Ascending aorta (tissue), 2 donors: Measurements from ENCODE around the gene FAM186B. TPM values are rescaled to one million over a fixed set of nuclear protein-coding genes. Genes with fewer than 3 reads are reported as not detected.

Source experiments
- DNase-seq, 2 donors: peaks; one replicate each; pipeline ENCODE4 v3.0.0-alpha.2; 2019; ENCODE audit warnings: low spot score in 2 of 2
- H3K27ac ChIP-seq, 2 donors: fragments of 200-600 bp; sonication (generic); one replicate each; pipeline ENCODE4 v1.5.1; 2016 to 2017; ENCODE audit warnings: mild to moderate bottlenecking in 1 of 2
- H3K27me3 ChIP-seq: fragments of 200-600 bp; sonication (generic); one replicate; pipeline ENCODE4 v1.5.1; 2017
- H3K36me3 ChIP-seq, 2 donors: fragments of 200-600 bp; sonication (generic); one replicate each; pipeline ENCODE4 v1.5.1; 2016
- H3K4me1 ChIP-seq, 2 donors: fragments of 200-600 bp; sonication (generic); one replicate each; pipeline ENCODE4 v1.5.1; 2016 to 2017; ENCODE audit warnings: mild to moderate bottlenecking in 1 of 2
- H3K4me3 ChIP-seq, 2 donors: fragments of 200-600 bp; sonication (generic); one replicate each; pipeline ENCODE4 v1.5.1; 2016 to 2017; ENCODE audit warnings: mild to moderate bottlenecking in 1 of 2
- H3K9me3 ChIP-seq, 2 donors: fragments of 200-600 bp; sonication (generic); one replicate each; pipeline ENCODE4 v1.5.1; 2016
- CTCF ChIP-seq, 3 experiments: fragments of 200-600 bp in 2 of 3; fragments of 450-650 bp in 1 of 3; sonication (generic) in 2 of 3; IDR thresholded peaks; one replicate each; pipeline ENCODE4 v1.5.1; 2016 to 2019; ENCODE audit warnings: antibody characterized with exemption in 3 of 3, mild to moderate bottlenecking in 1 of 3, moderate library complexity in 1 of 3
- intact Hi-C: fragments of 100-400 bp; cut with DNase I; formaldehyde crosslinking; loops from one replicate; pipeline ENCODE4 v1.15.1; 2023
- total RNA-seq: library from RNA; depleted of rRNA; stranded (reverse); fragments of >200 nt; gene quantifications from one replicate; pipeline ENCODE4 v1.1.0, GENCODE V29; 2016

Gene FAM186B
- total RNA-seq, 1 donor from 2014 or later = not detected

DNA sequence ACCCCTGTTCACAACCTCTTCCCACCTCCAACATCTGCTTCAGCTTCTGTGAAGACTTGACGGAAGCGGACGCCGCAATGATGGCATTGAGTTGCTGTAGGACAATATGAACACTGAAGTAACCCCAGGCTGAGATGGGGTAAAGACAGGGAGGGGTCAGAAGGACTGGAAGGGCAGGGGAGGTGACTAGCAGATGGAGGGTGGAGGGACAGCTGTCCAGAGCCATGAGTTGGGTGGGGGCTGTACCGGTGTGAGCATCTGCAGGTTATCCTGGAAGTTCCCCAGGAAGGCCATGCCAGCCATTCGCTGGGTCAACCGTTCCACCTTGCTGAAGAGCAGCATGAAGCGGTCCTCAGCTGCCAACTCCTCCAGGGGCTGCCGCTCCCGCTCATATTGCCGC, 44.0 kb upstream of the FAM186B start:
- Histone ChIP-seq H3K4me3 (no peak overlapping the region), H3K9me3 (no peaks in the 10 kb centered on the region), H3K27ac (no peak overlapping the region), H3K36me3 (peaks cover 22 to 76% of the 10 kb centered on the region in 2 donors), H3K4me1 (peaks cover 0 to 19% of the 10 kb centered on the region in 2 donors), H3K27me3 (no peaks in the 10 kb centered on the region)
- TF ChIP-seq CTCF (IDR thresholded peaks at IDR 0.05) = no peak
- no peak for DNase-seq
- intact Hi-C loops = loop anchor here (10.0 kb wide), 1 partner anchor 195 kb away; the partner anchor contains the start of gene BCDIN3D

GRCh38 chr12:49648712-49649003, 43.2 kb upstream of the FAM186B start:
- Histone ChIP-seq H3K4me3 (no peak overlapping the region), H3K9me3 (no peaks in the 10 kb centered on the region), H3K4me1 (peaks cover 0 to 19% of the 10 kb centered on the region in 2 donors), H3K36me3 (peaks cover 29 to 76% of the 10 kb centered on the region in 2 donors), H3K27me3 (no peaks in the 10 kb centered on the region), H3K27ac (peak overlapping the region; percentile 58 to 72)
- intact Hi-C loops = loop anchor here (10.0 kb wide), 1 partner anchor 196 kb away; the partner anchor contains the start of gene BCDIN3D
- DNase-seq = no peak
- TF ChIP-seq CTCF (IDR thresholded peaks at IDR 0.05) = no peak

DNA sequence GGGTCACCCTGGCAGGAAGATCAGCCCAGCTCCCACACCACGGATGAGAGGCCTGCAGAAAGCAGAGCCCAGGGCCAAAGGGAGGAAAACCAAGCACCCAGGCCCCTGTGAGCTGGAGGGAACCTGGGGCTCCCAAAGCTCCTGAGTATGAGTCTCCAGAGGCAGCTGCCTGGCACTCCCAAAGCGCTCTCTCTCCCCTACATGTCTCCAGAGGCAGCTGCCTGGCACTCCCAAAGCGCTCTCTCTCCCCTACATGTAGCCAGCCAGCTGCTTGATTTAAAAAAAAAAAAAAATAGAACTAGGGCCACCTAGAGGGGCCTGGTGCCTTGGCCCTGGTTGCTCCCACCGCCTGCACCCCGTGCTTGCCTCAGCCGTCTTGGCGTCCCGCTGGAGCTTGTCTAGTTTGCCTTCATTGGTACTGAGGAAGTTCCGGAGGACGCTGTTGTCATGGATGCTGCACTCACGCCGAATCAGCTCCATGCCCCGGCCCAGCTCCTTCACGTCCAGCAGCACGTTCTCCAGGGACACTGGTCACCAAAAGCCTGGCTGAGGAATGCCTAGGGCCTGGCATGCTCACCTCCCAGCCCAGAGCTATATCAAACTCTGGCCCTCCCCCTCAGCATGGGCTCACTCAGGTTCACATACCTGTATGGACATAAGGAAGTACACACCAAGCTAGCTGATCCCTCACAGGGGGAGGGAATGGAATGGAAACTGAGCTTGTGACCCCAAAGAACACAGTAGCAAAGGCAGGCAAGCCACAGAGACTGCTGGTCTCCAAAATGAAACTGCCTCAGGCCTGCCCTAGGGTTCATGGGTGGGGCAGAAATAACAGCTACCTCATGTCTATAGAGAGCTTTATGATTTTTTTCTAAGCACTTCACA, 42.6 kb upstream of the FAM186B start:
- DNase-seq = no peak
- intact Hi-C loops = loop anchor here (10.0 kb wide), 1 partner anchor 197 kb away; the partner anchor contains the start of gene BCDIN3D
- no peak for TF ChIP-seq CTCF (IDR thresholded peaks at IDR 0.05)
- peaks cover 0 to 19% of the 10 kb centered on the region in 2 donors for H3K4me1 ChIP-seq
- no peak overlapping the region for H3K4me3 ChIP-seq
- H3K36me3 ChIP-seq = peaks cover 29 to 76% of the 10 kb centered on the region in 2 donors
- H3K27me3 ChIP-seq = no peaks in the 10 kb centered on the region
- peak overlapping the region; percentile 58 to 72 for H3K27ac ChIP-seq
- no peaks in the 10 kb centered on the region for H3K9me3 ChIP-seq

DNA sequence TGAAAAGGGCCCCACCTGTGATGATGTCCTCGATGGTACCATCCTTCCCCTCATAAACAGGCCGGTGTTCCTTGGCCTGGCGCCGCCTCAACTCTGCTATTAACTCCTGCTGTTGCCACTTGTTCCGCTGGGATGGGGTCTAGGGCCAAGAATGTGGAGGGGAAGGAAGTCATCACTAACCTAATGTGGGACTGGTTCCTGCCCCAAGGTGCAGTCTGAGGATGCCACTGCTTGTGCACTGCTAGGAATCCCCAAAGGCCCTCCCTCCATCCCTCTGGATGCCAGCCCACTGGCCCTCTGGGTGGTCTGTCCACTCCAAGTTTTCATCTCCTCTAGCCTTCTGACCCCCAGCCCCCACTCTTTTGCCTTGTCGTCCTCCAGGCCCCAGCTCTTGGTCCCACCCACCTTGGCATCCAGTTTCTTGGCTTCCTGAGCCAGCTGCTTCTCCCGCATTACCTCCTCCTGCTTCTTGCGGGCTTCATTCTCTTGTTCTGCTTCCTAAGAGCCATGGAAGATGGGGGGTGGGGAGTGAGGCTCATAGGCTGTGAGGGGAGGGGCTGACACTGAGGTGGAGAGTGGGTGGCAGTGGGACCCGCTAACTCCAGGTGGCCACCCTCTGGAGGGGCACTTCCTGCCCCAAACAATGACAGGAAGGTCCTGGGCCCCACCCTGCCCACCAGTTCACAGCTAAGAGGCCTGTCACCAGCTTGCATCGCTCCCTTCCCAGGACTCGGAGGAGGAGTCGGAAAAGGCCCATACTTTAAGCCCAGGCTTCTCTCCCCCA, 41.6 kb upstream of the FAM186B start:
- H3K9me3 ChIP-seq = no peaks in the 10 kb centered on the region
- no peaks in the 10 kb centered on the region for H3K27me3 ChIP-seq
- peak overlapping the region; percentile 58 to 72 for H3K27ac ChIP-seq
- no peak for TF ChIP-seq CTCF (IDR thresholded peaks at IDR 0.05)
- intact Hi-C loops = loop anchor here (10.0 kb wide), 1 partner anchor 198 kb away; the partner anchor contains the start of gene BCDIN3D
- H3K4me3 ChIP-seq = no peak overlapping the region
- H3K36me3 ChIP-seq = peaks cover 31 to 76% of the 10 kb centered on the region in 2 donors
- H3K4me1 ChIP-seq = peaks cover 0 to 19% of the 10 kb centered on the region in 2 donors
- no peak for DNase-seq

GRCh38 chr12:49646331-49646830, 40.9 kb upstream of the FAM186B start:
- peaks cover 31 to 75% of the 10 kb centered on the region in 2 donors for H3K36me3 ChIP-seq
- H3K4me1 ChIP-seq = peaks cover 0 to 19% of the 10 kb centered on the region in 2 donors
- H3K4me3 ChIP-seq = no peak overlapping the region
- no peak for DNase-seq
- intact Hi-C loops = loop anchor here (10.0 kb wide), 1 partner anchor 198 kb away; the partner anchor contains the start of gene BCDIN3D
- TF ChIP-seq CTCF (IDR thresholded peaks at IDR 0.05) = no peak
- peak overlapping the region; percentile 58 to 72 for H3K27ac ChIP-seq
- H3K9me3 ChIP-seq = no peaks in the 10 kb centered on the region
- H3K27me3 ChIP-seq = no peaks in the 10 kb centered on the region
